Measurements from ENCODE around the gene GNPNAT1. TPM values are rescaled to one million over a fixed set of nuclear protein-coding genes. Genes with fewer than 3 reads are reported as not detected.

The GNPNAT1 gene
- total RNA-seq, 1 experiment from 2014 or later = 33.7 TPM

DNA sequence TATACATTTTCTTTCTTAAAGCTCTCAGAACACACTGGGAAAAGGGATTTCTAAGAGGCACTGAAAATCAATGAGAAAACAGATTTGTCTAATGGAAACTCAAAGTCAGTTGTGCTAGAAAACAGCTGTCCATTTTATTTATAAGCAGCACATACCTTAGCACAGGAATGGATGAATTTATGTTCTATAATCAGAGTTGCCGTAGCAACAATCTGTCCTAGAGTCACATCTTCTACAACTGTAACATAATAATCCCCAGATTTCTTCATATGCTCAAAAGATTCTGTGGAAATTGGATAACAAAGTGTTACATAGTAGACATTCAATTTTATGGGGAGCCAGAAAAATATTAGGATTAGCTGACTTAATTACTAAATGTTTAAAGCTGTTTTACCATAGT lies 9.8 kb downstream of the GNPNAT1 start:
- CTCF ChIA-PET = no interaction called here
- Histone ChIP-seq H3K27me3 (ENCODE audit: insufficient read depth, low read length) (no peaks in the 10 kb centered on the region), H4K20me1 (ENCODE audit: insufficient read depth) (peaks cover 4% of the 10 kb centered on the region; the same call in 1 of the 2 replicates), H3K4me2 (ENCODE audit: low read length) (no peak overlapping the region), H3K9ac (ENCODE audit: low read length) (no peak overlapping the region), H2AFZ (ENCODE audit: low read depth, low read length, poor library complexity, severe bottlenecking) (no peak overlapping the region), H3K4me3 (replicated peaks in 1 of 2; ENCODE audit: low read depth in 1 of 2, low read length in 2 of 2) (no peak overlapping the region), H3K9me3 (ENCODE audit: control insufficient read depth in 1 of 2, insufficient read depth in 1 of 2, low read depth in 1 of 2, low read length in 2 of 2) (no peaks in the 10 kb centered on the region), H3K79me2 (ENCODE audit: insufficient read depth, low read length) (peaks cover 38% of the 10 kb centered on the region), H3K4me1 (ENCODE audit: control insufficient read depth in 1 of 2, insufficient read depth in 2 of 2, low read length in 2 of 2) (no peaks in the 10 kb centered on the region), H3K36me3 (ENCODE audit: control insufficient read depth in 1 of 2, insufficient read depth in 2 of 2, low read length in 2 of 2) (peaks cover 20 to 48% of the 10 kb centered on the region in 2 experiments), H3K9me2 (ENCODE audit: insufficient read depth) (no peaks in the 10 kb centered on the region), H3K27ac (ENCODE audit: low read depth, low read length) (no peak overlapping the region)
- BruUV-seq (replicated peaks) = no TSS peak
- POLR2A ChIA-PET = no interaction called here
- DNase-seq (ENCODE audit: low read depth, low spot score) (no peak), ATAC-seq (no peak)
- RAD21 ChIA-PET (ENCODE audit: low non-redundant PET in 1 of 2, low total read pairs in 2 of 2, uncharacterized antibody in 2 of 2, unreplicated experiment in 2 of 2) = no interaction called here
- TF ChIP-seq, protein P1, sequence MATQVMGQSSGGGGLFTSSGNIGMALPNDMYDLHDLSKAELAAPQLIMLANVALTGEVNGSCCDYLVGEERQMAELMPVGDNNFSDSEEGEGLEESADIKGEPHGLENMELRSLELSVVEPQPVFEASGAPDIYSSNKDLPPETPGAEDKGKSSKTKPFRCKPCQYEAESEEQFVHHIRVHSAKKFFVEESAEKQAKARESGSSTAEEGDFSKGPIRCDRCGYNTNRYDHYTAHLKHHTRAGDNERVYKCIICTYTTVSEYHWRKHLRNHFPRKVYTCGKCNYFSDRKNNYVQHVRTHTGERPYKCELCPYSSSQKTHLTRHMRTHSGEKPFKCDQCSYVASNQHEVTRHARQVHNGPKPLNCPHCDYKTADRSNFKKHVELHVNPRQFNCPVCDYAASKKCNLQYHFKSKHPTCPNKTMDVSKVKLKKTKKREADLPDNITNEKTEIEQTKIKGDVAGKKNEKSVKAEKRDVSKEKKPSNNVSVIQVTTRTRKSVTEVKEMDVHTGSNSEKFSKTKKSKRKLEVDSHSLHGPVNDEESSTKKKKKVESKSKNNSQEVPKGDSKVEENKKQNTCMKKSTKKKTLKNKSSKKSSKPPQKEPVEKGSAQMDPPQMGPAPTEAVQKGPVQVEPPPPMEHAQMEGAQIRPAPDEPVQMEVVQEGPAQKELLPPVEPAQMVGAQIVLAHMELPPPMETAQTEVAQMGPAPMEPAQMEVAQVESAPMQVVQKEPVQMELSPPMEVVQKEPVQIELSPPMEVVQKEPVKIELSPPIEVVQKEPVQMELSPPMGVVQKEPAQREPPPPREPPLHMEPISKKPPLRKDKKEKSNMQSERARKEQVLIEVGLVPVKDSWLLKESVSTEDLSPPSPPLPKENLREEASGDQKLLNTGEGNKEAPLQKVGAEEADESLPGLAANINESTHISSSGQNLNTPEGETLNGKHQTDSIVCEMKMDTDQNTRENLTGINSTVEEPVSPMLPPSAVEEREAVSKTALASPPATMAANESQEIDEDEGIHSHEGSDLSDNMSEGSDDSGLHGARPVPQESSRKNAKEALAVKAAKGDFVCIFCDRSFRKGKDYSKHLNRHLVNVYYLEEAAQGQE (IDR thresholded peaks at IDR 0.05; ENCODE audit: low read depth) = no peak
- no peak for TF ChIP-seq CBX3 (IDR thresholded peaks at IDR 0.05; ENCODE audit: low read depth)
- TF ChIP-seq EGR1 (IDR thresholded peaks at IDR 0.05; ENCODE audit: low read depth) = no peak
- TF ChIP-seq, protein P2, sequence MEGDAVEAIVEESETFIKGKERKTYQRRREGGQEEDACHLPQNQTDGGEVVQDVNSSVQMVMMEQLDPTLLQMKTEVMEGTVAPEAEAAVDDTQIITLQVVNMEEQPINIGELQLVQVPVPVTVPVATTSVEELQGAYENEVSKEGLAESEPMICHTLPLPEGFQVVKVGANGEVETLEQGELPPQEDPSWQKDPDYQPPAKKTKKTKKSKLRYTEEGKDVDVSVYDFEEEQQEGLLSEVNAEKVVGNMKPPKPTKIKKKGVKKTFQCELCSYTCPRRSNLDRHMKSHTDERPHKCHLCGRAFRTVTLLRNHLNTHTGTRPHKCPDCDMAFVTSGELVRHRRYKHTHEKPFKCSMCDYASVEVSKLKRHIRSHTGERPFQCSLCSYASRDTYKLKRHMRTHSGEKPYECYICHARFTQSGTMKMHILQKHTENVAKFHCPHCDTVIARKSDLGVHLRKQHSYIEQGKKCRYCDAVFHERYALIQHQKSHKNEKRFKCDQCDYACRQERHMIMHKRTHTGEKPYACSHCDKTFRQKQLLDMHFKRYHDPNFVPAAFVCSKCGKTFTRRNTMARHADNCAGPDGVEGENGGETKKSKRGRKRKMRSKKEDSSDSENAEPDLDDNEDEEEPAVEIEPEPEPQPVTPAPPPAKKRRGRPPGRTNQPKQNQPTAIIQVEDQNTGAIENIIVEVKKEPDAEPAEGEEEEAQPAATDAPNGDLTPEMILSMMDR (IDR thresholded peaks at IDR 0.05 in 2 of 3, conservative IDR thresholded peaks at IDR 0.05 in 1 of 3; ENCODE audit: borderline replicate concordance in 1 of 3, insufficient read depth in 1 of 3, low read depth in 2 of 3, low read length in 2 of 3) = no peak
- no peak for TF ChIP-seq FOSL1 (IDR thresholded peaks at IDR 0.05; ENCODE audit: low read depth)
- TF ChIP-seq SIN3A (IDR thresholded peaks at IDR 0.05; ENCODE audit: low read depth) = no peak
- TF ChIP-seq EZH2 (IDR thresholded peaks at IDR 0.05) = no peak
- no peak for TF ChIP-seq POLR2AphosphoS5 (IDR thresholded peaks at IDR 0.05; ENCODE audit: low read depth, low read length)
- no peak for TF ChIP-seq EZH2phosphoT487 (IDR thresholded peaks at IDR 0.05; ENCODE audit: borderline replicate concordance)
- no peak for TF ChIP-seq CEBPB (IDR thresholded peaks at IDR 0.05; ENCODE audit: low read depth)
- no peak for TF ChIP-seq ZFX (IDR thresholded peaks at IDR 0.05)
- TF ChIP-seq SRF (IDR thresholded peaks at IDR 0.05; ENCODE audit: low read depth) = no peak
- TF ChIP-seq, protein P3, sequence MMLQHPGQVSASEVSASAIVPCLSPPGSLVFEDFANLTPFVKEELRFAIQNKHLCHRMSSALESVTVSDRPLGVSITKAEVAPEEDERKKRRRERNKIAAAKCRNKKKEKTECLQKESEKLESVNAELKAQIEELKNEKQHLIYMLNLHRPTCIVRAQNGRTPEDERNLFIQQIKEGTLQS (IDR thresholded peaks at IDR 0.05) = no peak
- TF ChIP-seq YY1 (IDR thresholded peaks at IDR 0.05; ENCODE audit: extremely low read depth, insufficient replicate concordance, low read depth, low read length) = no peak
- no peak for TF ChIP-seq ZNF274 (IDR thresholded peaks at IDR 0.05; ENCODE audit: low read depth, low read length)
- TF ChIP-seq RAD21 (IDR thresholded peaks at IDR 0.05; ENCODE audit: low read depth) = no peak
- TF ChIP-seq POLR2A (IDR thresholded peaks at IDR 0.05; ENCODE audit: borderline replicate concordance, extremely low read depth, insufficient read depth, insufficient read length) = no peak
- TF ChIP-seq, protein P4, sequence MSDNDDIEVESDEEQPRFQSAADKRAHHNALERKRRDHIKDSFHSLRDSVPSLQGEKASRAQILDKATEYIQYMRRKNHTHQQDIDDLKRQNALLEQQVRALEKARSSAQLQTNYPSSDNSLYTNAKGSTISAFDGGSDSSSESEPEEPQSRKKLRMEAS (IDR thresholded peaks at IDR 0.05) = no peak
- TF ChIP-seq SP1 (IDR thresholded peaks at IDR 0.05; ENCODE audit: low read depth) = no peak
- no peak for TF ChIP-seq JUND (IDR thresholded peaks at IDR 0.05)
- intact Hi-C loops (cut with micrococcal nuclease) = no loop called here

All from HCT116 (cell line).